AG09309 (cell line): ENCODE data around the gene LDHAL6A.

Experiments used
- DNase-seq: peaks from one replicate; pipeline ENCODE4 v3.0.0-alpha.2; 2010; ENCODE audit warnings: low read depth
- H3K4me3 ChIP-seq: 2 replicates; pipeline ENCODE4 v1.5.1; 2011; ENCODE audit warnings: mild to moderate bottlenecking, low read depth, low read length, moderate library complexity; ENCODE audit not compliant: control insufficient read depth
- CTCF ChIP-seq: IDR thresholded peaks from 2 replicates; pipeline ENCODE4 v1.5.1; 2011; ENCODE audit warnings: mild to moderate bottlenecking, low read depth, low read length, inconsistent platforms; ENCODE audit not compliant: insufficient read depth, control insufficient read depth; ENCODE audit errors: missing control alignments

Gene LDHAL6A

GRCh38 chr11:18463439-18463838 is 7.8 kb downstream of the LDHAL6A start:
- TF ChIP-seq CTCF: no peak
- no peak for DNase-seq
- no peak overlapping the region for H3K4me3 ChIP-seq

- no peak for DNase-seq
- no peak overlapping the region for H3K4me3 ChIP-seq
- no peak for TF ChIP-seq CTCF
These were observed 10.7 kb downstream of the LDHAL6A start for GRCh38 chr11:18466402-18466801.

GRCh38 chr11:18468059-18468458 is 12.4 kb downstream of the LDHAL6A start:
- TF ChIP-seq CTCF: no peak
- DNase-seq: no peak
- H3K4me3 ChIP-seq: no peak overlapping the region

- DNase-seq: no peak
- no peak overlapping the region for H3K4me3 ChIP-seq
- TF ChIP-seq CTCF: no peak
These were observed 13.3 kb downstream of the LDHAL6A start for GRCh38 chr11:18468961-18469360.

GRCh38 chr11:18471995-18472394 is 16.3 kb downstream of the LDHAL6A start:
- H3K4me3 ChIP-seq: no peak overlapping the region
- no peak for TF ChIP-seq CTCF
- DNase-seq: no peak

GRCh38 chr11:18472587-18472986 is 16.9 kb downstream of the LDHAL6A start:
- DNase-seq: no peak
- H3K4me3 ChIP-seq: no peak overlapping the region
- no peak for TF ChIP-seq CTCF

GRCh38 chr11:18479063-18479462 is 23.4 kb downstream of the LDHAL6A start:
- no peak for TF ChIP-seq CTCF
- no peak overlapping the region for H3K4me3 ChIP-seq
- DNase-seq: no peak
